Measurements from ENCODE around the gene KDM4C. TPM values are rescaled to one million over a fixed set of nuclear protein-coding genes. Genes with fewer than 3 reads are reported as not detected.

The KDM4C gene
- total and polyA plus RNA-seq, 2 of the 4 experiments (the other 2 are of a cell fraction), result 11.8 to 23.8 TPM

DNA sequence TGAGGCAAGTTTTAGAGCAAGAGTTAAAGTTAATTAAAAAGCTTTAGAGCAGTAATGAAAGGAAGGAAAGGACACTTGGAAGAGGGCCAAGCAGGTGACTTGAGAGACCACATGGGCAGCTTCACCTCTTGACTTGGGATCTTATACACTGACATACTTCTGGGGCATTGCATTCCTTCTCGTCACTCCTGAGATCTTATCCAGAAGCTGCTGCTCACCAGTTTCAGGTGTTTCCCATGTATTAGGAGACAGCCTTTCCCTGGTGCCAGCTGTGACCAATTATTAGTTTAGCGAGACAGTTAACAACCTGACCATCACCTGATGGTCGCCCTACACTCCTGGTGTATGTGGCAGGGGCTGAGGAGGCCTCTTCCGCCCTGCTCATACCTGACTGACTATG lies 382.1 kb downstream of the KDM4C start:
- no peak overlapping the region for H3K56ac ChIP-seq (ENCODE audit: extremely low read depth, insufficient read depth, low read length)
- H3K27me3 ChIP-seq (ENCODE audit: control insufficient read depth, insufficient read depth, low read length), result no peaks in the 10 kb centered on the region
- no peak overlapping the region for H3K27ac ChIP-seq (ENCODE audit: insufficient read depth, low read length)
- H3K36me3 ChIP-seq (ENCODE audit: control insufficient read depth, insufficient read depth, low read length), result peaks cover 2% of the 10 kb centered on the region; the same call in 1 of the 2 replicates
- no peak overlapping the region for H3K4ac ChIP-seq (ENCODE audit: low read depth, low read length)
- ATAC-seq (ENCODE audit: low read depth) (no peak), DNase-seq (no peak)
- BruUV-seq (replicated peaks), result no TSS peak
- H2BK5ac ChIP-seq (ENCODE audit: low read depth, low read length, poor library complexity, severe bottlenecking), result no peak overlapping the region
- no peak overlapping the region for H2AFZ ChIP-seq (replicated peaks; ENCODE audit: low read length, poor library complexity)
- intact Hi-C loops (cut with micrococcal nuclease) (no loop called here), dilution Hi-C loops (cut with HindIII; ENCODE audit: low sequenced_read_pairs, unreplicated experiment) (no loop called here), in situ Hi-C loops (cut with MboI; ENCODE audit: low sequenced_read_pairs) (no loop called here)
- H2BK20ac ChIP-seq (ENCODE audit: low read depth, low read length), result no peak overlapping the region
- no peak overlapping the region for H2AK9ac ChIP-seq (replicated peaks; ENCODE audit: low read depth, low read length, poor library complexity)
- no peak overlapping the region for H3K9ac ChIP-seq (ENCODE audit: low read depth, low read length)
- H3K18ac ChIP-seq (ENCODE audit: low read depth, low read length), result no peak overlapping the region
- H3K14ac ChIP-seq (replicated peaks; ENCODE audit: low read depth, low read length), result no peak overlapping the region
- TF ChIP-seq MAZ (IDR thresholded peaks at IDR 0.05; ENCODE audit: borderline replicate concordance, low read depth, low read length) (no peak), NFE2L2 (IDR thresholded peaks at IDR 0.05; ENCODE audit: low read depth, low read length) (no peak), MAFK (IDR thresholded peaks at IDR 0.05; ENCODE audit: low read depth, low read length) (no peak), RFX5 (IDR thresholded peaks at IDR 0.05; ENCODE audit: low read depth, low read length) (no peak), RCOR1 (IDR thresholded peaks at IDR 0.05; ENCODE audit: insufficient replicate concordance, low read length) (no peak), FOS (IDR thresholded peaks at IDR 0.05; ENCODE audit: low read depth, low read length) (no peak), CEBPB (IDR thresholded peaks at IDR 0.05; ENCODE audit: low read depth, low read length) (no peak)
- no peak overlapping the region for H3K4me2 ChIP-seq (ENCODE audit: low read depth, low read length)
- no peak overlapping the region for H3K23ac ChIP-seq (ENCODE audit: low read depth, low read length)
- WGBS, 2 experiments (ENCODE audit: extremely low coverage in 2 of 2, insufficient read length in 1 of 2), result no CpG with 5 or more reads among the region's 4 CpGs
- H2BK120ac ChIP-seq (ENCODE audit: low read depth, low read length), result no peak overlapping the region
- no peak overlapping the region for H4K5ac ChIP-seq (ENCODE audit: low read depth, low read length)
- H2AK5ac ChIP-seq (ENCODE audit: low read depth, low read length), result no peak overlapping the region
- H4K91ac ChIP-seq (ENCODE audit: insufficient read depth, low read depth, low read length), result no peak overlapping the region
- H2BK15ac ChIP-seq (ENCODE audit: low read depth, low read length), result no peak overlapping the region
- H3K79me1 ChIP-seq (ENCODE audit: low read depth in 1 of 2, low read length in 2 of 2), result no peaks in the 10 kb centered on the region
- CTCF ChIA-PET, result no interaction called here
- no peaks in the 10 kb centered on the region for H4K20me1 ChIP-seq (ENCODE audit: insufficient read depth, low read length)
- H3K9me1 ChIP-seq (ENCODE audit: insufficient read depth, low read length), result peaks cover 9% of the 10 kb centered on the region; the same call in 1 of the 2 replicates
- no peaks in the 10 kb centered on the region for H3K9me3 ChIP-seq (ENCODE audit: control insufficient read depth, insufficient read depth, low read length)
- H4K8ac ChIP-seq (ENCODE audit: low read depth in 2 of 2, low read length in 2 of 2), result no peak overlapping the region
- H3K4me3 ChIP-seq (ENCODE audit: insufficient read depth, low read depth, low read length), result no peak overlapping the region
- POLR2A ChIA-PET (ENCODE audit: unreplicated experiment), result no interaction called here
- H3K4me1 ChIP-seq (ENCODE audit: control insufficient read depth, insufficient read depth, low read length), result peaks cover 6% of the 10 kb centered on the region
